Activated CD4-positive, alpha-beta T cell treated with anti-CD3 and anti-CD28 coated beads for 24 hours (primary cell): ENCODE data around the gene SLC38A4.

ENCODE experiments used
- DNase-seq, 2 donors: peaks; one replicate each; pipeline ENCODE4 v3.0.0-alpha.2; 2020; ENCODE audit warnings: low read depth in 2 of 2

The SLC38A4 gene

GRCh38 chr12:46815809-46816208 is 10.0 kb downstream of the SLC38A4 start:
- no peak for DNase-seq

DNA sequence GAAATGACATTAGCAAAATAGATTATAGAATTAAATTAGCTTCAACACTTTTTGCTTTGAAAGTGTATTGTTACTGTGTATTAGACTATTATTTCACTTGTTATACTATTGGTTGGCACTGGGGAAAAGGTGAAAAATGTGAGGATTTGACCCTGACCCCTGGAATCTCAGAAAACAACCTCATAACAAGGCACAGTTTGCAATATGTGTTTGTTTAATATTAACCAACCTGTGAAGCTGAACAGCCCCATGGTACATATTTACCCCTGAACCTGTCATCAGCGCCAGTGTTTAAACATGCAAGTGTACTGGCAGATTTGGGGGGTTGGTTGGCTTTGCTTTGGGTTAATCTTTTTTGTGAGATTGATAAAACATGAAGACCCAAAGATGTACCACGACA is 11.7 kb downstream of the SLC38A4 start:
- DNase-seq, result no peak

DNA sequence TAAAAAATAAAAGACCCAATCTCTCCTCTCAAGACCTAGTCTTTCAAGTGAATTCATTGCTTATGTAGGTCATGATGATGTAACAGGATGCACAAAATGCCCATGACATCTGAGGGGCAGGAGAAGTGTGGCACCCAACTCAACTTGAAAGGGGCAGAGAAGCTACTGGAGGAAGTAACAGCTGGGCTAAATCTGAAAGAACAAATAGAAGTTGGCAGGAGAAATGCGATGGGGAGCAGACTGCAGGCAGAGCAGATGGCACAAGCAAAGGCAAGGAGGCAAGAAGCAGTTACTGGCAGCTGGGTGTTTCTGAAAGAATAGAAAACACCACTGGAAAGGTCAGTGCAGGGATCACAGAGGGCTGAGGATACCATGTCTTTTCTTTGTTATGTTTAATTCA is 14.6 kb downstream of the SLC38A4 start:
- DNase-seq, result no peak

DNA sequence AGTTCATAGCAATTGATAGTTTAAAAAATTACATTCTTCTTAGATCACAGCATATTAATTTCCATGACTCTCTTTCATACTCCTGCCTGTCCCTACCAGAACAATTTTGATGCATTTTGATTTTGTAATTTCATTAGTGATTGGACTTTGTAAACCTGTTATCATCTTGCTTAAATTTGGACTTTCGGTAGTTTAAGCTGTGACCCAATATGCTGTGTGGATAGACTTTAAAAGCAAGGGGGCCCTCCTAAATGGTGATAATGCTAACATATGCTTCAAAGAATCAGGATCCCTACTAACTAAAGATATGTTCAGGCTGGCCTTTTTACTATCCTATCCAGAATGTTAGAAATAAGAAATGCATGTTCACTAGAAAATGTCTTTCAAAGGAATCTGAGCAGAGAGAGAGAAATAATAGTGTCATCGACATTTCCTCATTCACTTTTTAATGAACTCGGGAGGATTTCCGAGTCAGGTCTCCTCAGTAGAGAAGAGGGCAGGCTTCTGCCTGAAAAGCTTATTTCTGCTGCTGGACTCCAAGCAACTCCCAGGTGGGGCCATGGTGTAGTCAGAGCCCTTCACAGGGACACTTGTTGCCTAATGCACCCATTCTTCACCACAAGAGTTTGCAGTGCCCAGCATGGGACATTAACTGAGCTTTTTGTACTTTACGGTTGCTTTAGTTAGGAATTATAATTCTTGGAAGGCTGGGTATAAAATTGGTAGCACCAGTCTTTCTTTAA is 16.7 kb downstream of the SLC38A4 start:
- no peak for DNase-seq

- DNase-seq, result no peak
Measured at GRCh38 chr12:46808317-46808716, 17.5 kb downstream of the SLC38A4 start.

DNA sequence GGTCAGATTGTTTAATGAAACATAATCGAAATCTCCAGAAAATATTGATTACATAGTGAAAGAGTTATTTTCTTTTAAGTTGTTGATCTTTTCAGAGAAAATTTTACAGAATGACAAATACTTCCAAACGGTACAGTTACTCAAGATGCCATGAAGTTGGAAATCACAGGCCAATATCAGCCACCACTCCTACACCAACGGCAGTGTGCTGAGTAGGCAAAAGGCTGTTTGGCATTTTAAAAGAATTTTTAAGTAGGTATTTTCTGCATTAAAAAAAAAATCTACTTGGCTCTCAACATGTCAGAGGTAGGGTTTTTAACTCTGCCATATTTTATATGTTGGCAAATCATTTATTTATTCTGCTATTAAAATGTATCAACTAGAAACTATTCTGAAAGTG is 21.7 kb downstream of the SLC38A4 start:
- no peak for DNase-seq

DNA sequence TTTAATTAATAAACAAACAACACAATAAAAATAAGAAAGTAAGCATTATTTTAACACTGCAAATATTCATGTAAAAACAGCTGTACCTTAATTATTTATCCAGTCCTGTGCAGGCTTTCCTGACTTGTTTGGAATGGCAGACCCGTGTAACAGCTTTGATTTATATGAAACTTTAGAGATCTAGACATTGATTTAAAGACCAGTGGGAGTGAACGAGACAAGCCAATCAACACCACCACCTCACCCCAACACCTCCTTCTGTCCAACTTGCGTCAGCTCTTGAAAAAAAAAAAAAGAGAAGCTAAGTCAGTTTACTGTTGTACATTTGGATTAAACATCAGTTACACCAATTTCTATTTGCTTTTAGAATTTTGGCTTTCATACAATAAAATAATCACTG is 22.3 kb downstream of the SLC38A4 start:
- no peak for DNase-seq

- DNase-seq, result no peak
Measured at GRCh38 chr12:46801293-46801692, 24.5 kb downstream of the SLC38A4 start.

DNA sequence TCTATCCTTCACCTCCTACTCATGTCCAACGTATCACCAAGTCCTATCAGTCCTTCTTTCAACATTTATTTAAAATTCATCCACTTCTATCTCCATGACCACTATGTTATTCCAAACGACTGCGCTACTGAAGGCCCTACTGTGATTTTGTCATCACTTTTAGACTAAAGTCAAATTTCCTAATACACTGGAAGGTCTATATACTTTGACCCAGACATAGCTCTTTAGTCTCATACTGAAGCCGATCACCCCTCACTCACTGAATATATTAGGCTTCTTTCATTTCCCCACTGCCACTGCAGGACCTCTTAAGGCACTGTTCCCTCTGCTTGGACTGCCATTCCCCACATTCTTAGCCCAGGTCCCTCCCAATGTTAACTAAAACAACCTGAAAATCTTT is 25.6 kb downstream of the SLC38A4 start:
- DNase-seq, result no peak

DNA sequence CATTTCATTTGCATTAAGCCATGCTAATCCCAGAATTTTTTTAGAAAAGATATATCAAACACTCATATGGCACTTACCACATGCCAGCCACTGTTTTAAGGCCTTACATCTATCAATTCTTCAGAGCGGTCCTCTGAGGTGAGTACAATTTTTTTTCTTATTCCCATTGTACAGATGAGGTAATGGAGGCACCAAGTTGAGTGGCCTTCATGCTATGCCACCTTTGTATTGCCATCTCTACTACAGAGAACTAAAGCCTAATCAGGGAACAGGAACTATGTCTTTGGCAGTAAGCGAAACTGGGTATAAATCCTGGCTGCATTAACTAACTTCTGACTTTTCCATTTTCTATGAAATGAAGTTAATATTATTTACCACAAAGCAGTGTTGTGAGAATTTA is 27.1 kb downstream of the SLC38A4 start:
- DNase-seq, result no peak

- DNase-seq, result no peak
Measured at GRCh38 chr12:46798056-46798455, 27.7 kb downstream of the SLC38A4 start.

DNA sequence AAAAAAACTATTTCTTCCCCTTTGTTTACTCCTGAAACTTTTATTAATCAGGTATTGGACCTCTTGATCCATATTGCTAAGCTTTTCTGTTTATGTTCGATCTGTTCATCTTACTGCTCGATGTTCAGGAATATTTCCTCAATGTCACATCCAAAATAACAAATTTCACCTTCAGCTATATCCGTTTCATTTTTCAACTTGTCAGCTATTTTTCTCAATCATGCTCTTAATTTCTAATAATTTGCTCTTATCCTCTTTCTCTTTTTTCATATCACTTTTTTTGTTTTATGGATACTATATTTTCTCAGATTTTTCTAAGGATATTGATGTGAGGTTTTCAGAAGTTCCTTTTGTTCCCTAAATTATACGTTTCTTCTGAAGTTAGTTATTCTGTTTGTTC is 29.8 kb downstream of the SLC38A4 start:
- DNase-seq, result no peak

DNA sequence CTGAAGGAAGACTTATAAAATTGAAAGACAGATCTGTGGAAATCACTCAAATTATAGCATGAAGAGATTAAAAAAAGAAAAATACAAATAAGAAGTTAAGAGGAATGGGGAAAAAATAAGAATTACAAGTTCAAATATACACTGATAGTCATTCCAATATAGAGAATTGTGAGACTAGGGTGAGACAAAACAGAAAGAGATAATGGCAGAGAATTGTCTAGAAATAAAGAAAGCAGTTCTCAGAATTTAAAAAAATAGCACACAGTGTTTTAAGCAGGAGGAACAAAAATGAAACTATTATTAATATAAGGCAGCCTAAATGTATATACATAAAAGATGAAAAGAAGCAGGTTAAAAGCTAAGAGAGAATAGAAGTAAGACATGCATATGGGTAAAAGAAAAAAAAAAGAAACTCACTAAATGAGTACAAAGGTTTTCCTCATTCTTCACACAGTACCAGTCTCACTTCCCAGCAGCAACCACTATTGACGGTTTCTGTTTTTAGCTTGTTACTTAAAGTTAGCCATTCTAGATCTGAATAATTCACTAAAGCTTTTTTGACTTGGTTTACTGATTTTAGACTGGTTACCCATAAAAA is 31.1 kb downstream of the SLC38A4 start:
- DNase-seq, result no peak

DNA sequence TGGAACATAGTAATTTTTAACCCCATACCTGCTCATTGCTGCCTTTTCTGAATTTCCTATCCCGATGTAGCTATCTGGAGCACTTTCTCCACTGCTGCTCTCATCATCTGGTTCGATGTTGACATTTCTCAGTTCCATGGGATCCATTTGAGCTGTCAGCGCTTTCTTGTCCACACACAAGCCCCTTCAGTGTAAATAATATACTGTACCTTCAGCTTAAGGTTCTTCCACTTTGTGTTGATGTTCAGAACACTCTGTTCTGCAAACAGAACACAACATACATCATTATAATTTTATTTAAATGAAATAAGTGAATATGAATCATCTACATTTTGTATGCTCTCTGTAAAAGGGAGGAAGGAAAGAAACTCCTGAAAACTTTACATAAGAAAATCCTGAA is 32.9 kb downstream of the SLC38A4 start:
- DNase-seq, result no peak

DNA sequence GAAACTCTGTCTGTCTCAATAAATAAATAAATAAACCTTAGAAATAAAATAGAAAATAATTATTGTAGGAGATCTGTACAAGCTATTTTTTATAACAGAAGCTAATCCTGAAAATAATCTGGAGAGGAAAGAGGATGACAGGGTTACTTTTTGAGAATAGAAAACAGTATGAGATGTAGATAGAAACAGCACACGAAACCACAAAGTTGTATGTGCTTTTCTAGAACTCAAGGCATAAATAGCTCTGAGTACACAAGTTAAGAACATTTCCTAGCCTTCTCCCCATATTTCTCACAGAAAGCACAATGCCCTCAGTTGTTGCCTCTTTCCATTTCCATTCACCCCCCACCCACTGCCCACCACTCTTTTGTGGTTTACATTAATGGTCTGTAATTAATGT is 35.7 kb downstream of the SLC38A4 start:
- no peak for DNase-seq

- no peak for DNase-seq
Measured at GRCh38 chr12:46788072-46788887, 37.5 kb downstream of the SLC38A4 start.

- DNase-seq, result no peak
Measured at GRCh38 chr12:46787496-46788055, 38.2 kb downstream of the SLC38A4 start.

DNA sequence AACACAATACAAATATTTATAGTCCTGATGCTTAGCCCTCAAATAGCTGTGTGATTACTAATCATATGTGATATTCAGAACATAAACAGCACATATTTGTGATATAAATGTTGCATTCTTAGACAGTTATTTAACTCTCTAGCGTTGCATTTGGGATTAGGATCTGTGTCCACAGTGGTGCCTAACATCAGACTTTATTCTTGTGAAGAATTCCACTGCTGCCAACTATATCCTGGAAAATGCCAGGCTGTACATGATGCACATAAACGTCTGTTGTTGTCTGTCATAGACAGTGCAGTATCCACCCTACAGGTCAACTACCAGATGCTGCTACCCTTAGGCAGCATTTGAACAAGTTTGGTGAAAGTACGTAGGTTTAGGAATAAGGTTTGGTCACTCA is 39.0 kb downstream of the SLC38A4 start:
- DNase-seq, result no peak

DNA sequence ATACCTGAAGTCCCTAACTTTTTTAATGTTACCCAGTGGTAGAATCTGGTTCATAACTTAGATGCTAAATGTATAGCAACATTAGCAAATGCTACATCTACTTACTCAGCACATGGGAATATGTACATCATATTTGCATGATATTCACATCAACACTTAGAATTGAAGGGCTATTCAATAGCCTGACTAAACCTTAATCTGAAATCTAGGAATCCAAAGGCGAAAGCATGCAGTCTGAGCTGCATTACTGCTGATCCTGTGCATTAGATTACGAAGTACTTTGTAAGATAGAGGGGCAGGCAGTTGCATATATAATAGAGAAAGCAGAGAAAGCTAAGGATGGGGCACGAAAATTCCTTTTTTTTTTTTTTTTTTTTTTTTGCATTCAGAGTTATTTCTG is 40.4 kb downstream of the SLC38A4 start:
- no peak for DNase-seq

GRCh38 chr12:46783871-46784270 is 41.9 kb downstream of the SLC38A4 start:
- no peak for DNase-seq

DNA sequence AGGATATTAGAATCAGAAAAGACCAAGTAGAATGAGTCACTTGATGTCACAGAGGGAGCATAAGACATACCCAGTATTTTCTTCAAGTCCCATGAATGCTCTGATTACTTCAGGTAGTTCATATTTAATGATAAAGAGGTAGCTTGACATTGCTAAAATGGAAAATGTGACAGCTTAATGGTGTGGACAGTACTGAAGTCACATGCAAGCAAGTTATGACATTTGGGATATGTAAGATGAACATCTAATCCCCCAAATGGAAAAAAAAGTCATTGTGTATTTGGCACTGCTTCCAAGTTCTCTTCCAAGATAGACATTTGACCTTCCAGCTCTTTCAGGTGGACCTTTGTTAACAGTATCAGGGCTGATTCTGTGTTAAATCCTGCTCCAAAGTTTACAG is 45.9 kb downstream of the SLC38A4 start:
- no peak for DNase-seq

DNA sequence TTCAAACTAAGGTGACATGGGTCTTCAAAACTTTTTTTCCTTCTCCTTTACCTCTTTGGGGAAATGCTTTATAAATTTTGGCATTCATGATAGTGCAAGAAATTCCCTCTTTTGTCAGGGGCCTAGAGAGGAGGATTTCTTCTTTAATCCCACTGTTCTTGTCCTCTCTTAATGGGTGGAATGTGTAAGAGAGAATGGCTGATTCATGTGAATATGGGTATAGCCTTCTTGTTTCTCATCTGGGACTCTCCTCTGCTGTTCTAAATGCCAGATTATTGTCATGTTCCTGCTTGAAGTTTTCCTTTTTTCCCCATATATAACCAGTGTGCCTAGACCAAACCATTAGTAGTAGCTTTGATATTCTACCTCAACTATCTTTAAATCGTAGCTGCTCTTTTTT is 46.7 kb downstream of the SLC38A4 start:
- DNase-seq, result no peak

DNA sequence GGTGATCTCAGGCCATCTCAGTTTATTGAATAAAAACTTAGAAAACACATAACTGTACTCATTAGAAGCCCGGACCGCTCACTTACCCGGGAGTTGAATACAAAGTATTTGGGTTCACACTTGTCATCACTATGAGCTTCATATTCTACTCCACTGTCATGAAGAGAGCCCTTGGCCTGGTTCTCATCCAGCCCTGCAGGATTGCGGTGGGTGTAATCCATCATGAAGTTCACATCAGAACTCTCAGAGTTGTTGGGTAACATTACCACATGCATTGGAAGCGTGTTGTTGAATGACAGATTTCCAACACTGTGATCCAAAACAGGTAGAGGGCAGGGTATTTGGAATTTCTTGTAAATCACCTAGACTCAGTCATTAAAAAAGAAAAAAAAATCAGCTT is 47.4 kb downstream of the SLC38A4 start:
- DNase-seq, result no peak
